Caki2 (cell line): ENCODE measurements around the gene TTLL9. TPM values are rescaled to one million over a fixed set of nuclear protein-coding genes. Genes with fewer than 3 reads are reported as not detected.
A peak's percentile ranks its signal among the peaks of the same experiment; 100 is the strongest.

Source experiments
- DNase-seq: peaks from one replicate; pipeline ENCODE4 v3.0.0-alpha.2; 2015; ENCODE audit warnings: low read depth
- in situ Hi-C: cut with HindIII; loops from 2 replicates; pipeline ENCODE4 v1.10.0; 2016; ENCODE audit warnings: low sequenced_read_pairs, low pct_unique_long_range_greater_than_20kb, mixed read lengths
- total RNA-seq: library from RNA; depleted of rRNA; stranded (reverse); fragments of >200 nt; shearing (Covaris generic); gene quantifications from 2 replicates; pipeline ENCODE4 v1.2.3, GENCODE V29; 2014; ENCODE audit warnings: low replicate concordance

TTLL9 gene
- total RNA-seq, 1 experiment from 2014 or later: 0.20 TPM

DNA sequence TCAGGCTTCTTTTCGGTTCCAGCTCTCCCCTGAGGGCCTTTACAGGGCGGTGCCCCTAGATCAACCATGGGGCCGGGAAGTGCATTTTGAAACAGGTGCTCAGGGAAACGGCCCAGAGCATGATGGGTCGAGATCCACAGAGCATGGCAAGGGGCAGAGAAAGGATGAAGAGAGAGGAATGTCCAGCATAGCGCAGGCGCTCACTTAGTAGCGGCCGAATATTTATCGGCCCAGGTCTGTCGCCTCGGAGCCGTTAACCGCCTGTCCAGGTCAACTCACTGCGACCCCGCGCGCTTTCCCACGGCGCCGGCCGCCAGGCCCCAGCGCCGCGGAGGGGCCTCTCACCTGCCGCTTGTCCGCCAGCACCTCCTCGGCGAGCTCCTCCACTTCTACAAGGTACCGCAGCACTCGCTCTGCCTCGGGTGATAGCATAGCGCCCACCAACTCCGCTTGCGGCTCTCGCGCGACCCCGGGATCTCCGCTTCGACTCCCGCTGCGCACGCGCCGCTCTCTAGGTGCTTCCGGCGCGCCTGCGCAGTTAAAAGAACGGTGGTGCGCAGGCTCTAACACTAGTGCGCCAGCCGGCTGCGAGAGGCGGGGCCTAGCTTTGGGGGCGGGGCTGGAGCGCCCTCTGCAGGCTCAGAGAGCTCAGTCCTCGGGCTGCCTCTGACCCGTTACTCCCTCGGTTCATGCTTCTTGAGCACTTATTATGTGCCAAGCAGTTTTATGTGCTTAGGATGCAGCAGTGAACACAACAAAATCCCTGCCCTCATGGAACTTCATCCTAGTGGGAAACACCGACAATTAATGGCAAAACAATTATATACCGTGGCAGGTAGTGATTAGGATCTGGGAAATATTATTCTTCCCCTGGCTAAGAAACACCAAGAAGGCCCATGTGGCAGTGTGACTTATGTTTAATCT lies 81.4 kb downstream of the TTLL9 start, which contains the start of gene PDRG1:
Gene PDRG1, minus strand, starts transcription at position 517 of the 924 bp plus-strand sequence. Its CDS starts 85 bp downstream, at position 432.
- in situ Hi-C loops: no loop called here
- peak; percentile 88 for DNase-seq

DNA sequence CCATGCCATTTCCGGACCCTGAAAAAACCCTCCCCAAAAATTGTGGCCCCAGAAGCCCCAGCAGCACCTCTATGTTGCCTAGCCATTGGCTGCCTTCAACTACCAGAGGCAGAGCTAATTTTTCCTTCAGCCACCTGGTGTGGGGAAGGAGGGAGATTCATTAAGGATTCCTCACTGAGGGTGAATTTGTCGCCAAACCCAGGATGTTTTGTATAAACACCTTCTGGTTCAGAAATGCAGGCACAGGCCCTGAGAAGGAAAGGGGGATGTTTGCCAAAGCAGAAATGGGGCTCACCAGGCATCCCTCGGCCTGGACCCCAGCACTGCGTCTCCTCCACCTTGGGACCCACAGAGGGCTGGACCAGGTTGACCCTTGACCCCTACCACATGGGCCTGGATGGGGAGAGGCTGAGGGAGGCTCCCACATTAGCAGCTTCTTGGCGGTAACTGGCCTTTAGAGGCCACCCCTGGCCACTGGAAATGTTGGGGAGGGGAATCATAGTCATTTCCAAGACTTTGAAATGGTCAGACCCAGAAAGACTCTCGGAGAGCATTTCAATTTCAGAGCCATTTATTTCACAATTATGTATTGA lies 83.2 kb downstream of the TTLL9 start:
- in situ Hi-C loops: no loop called here
- no peak for DNase-seq

DNA sequence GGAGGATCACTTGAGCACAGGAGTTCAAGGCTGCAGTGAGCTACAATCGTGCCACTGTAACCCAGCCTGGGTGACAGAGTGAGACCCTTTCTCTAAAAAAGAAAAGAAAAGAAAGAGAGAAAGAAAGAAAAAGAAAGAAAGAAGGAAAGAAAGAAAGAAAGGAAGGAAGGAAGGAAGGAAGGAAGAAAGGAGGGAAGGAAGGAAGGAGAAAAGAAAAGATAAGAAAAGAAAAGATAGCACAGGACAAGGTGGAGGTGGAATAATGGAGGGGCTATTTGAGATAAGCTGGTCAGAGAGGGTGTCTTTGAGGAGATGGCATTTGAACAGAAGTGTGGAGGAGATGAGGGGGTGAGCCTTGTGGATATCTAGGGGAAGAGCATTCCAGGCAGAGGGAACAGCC lies 84.1 kb downstream of the TTLL9 start:
- no peak for DNase-seq
- in situ Hi-C loops: no loop called here

DNA sequence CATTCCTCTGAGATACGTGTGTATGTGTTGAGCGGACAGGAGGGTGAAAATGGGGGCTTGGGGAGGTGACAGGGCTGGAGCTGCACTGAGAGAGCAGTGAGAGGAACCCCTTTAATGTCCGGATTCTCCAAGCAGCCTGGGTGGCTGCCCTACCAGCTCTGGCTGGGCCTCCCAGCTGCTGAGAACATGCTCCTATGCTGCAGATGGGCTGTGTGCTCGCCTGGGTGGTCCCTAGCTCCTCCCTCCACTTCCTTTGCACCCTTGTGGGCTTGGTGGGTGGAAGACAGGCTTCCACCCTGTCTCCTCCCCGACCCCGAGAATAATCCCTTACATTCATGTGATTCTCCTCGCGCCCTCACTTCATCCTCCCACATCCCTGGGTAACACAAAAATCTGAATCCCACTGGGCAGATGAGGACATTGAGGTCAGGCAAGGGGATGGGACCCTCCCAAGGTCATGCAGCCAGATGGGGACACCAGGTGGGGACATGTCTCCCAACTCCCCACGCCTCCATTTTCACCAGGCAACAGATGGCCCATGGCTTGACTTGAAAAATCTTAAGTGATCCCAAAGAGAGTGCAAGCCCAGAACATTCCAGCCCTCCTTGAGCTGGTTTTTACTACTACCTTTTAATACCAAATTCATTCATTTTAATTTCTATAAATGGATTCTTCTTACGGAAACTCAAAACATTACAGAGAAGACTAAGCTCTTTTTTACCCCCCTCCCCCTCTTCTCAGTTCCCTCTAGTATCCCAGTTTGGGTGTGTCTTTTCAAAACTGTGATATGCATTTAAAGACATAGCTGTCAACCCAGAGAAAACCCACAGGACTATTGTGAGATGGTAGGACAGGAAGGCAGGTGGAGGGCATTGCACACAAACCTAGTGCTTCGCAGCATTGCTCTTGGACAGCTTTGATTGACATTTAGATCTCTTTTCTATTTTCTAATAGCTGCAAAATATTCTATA lies 86.4 kb downstream of the TTLL9 start:
- no peak for DNase-seq
- in situ Hi-C loops: no loop called here

DNA sequence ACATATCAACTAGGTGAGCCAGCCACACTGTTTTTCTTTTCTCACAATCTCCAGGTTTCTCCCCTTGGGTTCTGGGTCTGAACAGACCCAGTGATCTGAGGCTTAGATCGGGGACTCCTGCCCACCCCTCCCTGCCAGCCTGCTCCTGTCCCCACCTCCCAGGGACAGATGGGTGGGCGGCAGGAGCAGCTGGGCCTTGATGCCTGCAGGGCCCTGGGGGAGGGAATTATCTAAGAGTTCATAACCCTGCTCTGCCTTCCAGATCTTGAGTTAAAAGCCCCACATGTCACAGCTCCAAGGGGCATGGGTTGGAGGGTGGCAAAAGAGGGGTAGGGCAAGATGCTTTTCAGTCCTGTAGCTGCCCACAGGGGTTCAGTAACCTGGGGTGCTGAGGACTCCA lies 92.3 kb downstream of the TTLL9 start:
- in situ Hi-C loops: no loop called here
- DNase-seq: no peak

DNA sequence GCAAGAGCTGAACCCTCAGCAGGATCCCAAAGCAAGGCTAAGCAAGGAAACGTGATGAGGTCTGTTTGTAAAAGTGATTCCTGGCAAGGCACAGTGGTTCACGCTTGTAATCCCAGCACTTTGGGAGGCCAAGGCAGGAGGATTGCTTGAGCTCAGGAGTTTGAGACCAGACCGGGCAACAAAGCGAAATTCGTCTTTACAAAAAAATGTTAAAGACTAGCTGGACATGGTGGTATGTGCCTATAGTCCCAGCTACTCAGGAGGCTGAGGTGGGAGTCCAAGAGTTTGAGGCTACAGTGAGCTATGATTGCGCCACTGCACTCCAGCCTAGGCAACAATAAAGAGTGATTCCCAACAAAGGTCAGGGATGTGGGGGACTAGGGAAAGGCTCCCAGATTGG lies 93.5 kb downstream of the TTLL9 start:
- in situ Hi-C loops: no loop called here
- DNase-seq: no peak

DNA sequence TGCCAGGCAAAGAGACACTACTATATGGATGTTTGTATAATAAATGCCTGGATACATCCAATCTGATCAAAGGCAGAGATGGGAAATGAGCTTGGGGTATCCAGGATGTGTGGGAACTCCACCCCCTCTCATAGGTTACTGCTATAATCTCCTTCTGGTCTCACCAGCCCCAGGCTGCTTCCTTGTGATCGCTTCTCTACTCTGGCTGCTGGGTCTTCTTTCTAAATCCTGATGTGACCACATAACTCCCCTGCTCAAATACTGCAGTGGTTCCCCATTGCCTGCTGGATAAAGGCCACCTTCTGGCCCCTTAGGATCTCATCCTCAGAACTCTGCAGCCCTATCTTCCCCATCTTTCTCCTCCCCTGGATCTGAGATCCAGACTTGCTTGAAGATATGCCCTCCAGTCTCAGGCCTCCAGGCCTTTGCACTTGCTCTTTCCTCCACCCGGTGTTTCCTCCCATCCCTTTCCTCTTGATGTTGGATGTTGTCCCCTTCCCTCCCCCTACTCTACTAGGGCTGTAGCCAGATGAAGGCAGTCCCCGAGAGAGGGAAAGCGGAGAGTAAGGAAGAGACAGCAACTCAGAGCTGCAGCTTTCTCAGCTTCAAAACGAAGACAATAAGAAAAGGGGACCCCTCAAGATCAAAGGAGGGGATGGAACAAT lies 96.7 kb downstream of the TTLL9 start:
- in situ Hi-C loops: no loop called here

DNA sequence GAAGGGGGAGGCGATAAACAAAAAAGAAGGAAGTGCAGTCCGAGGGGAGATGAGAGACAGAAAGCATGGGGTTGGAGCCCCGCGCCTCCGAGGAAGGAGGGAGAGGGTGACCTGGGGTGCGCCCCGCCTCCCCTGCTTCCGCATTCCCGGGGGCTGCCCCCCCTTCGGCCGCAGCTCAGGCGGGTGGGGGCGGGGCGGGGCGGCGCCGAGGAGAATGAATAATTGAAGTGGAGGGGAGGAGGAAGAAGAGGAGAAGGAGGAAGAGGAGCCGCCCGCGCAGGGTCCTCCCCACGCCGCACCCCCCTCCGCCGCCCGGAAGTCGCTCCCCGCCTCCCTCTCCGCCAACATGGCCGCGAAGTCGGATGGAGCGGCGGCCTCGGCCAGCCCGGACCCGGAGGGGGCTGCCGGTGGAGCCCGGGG lies 97.4 kb downstream of the TTLL9 start, which contains the start of gene XKR7:
Gene XKR7, plus strand, starts transcription at position 322 of the 420 bp plus-strand sequence. Its CDS starts 25 bp downstream, at position 347.
- DNase-seq: peak; percentile 69
- in situ Hi-C loops: no loop called here

More for the DNA sequence above, 96.7 kb downstream of the TTLL9 start:
- no peak for DNase-seq

DNA sequence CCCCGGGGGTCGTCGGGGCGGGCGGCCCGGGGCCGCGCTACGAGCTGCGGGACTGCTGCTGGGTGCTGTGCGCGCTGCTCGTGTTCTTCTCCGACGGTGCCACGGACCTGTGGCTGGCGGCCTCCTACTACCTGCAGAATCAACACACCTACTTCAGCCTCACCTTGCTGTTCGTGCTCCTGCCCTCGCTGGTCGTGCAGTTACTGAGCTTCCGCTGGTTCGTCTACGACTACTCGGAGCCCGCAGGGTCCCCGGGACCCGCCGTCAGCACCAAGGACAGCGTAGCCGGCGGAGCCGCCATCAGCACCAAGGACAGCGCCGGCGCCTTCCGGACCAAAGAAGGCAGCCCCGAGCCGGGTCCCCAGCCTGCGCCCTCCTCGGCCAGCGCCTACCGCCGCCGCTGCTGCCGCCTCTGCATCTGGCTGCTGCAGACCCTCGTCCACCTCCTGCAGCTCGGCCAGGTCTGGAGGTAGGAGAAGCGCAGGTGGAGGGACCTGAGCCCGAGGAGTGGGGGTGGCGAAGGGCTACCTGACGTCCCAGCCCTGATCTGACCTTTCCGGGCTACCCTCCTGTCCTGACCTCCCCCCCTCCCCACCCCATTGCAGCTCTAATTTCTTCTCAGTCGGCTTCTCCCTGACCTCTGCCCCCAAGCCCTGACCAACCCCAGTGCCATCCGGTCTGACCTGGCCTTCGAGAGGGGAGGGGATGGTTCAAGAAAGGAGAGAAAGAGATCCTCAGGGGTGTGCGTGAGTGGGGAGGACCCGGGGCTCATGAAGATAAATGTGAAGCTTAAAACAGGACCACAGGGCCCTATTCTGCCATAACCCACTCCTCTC lies 98.1 kb downstream of the TTLL9 start:
- in situ Hi-C loops: no loop called here
- peak; percentile 87 for DNase-seq

DNA sequence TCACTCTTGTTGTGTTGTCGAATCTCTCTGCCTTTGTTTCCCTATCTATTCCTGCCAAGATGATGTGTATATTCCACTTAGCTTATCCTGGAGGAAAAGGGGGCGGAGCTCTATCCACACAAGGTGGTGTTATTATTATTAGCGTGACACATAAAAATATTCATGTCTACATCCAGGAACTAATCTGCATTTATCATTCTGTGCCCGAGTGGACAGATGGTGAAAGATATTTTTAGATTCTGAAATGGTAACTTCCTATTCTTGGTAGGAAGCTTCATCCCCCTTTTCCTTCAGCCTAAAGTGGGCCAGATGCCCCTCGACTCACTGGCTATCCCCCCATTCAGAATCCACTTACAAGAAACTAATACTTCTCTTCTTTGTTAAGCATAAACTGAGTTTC lies 99.6 kb downstream of the TTLL9 start:
- no peak for DNase-seq
- in situ Hi-C loops: no loop called here

DNA sequence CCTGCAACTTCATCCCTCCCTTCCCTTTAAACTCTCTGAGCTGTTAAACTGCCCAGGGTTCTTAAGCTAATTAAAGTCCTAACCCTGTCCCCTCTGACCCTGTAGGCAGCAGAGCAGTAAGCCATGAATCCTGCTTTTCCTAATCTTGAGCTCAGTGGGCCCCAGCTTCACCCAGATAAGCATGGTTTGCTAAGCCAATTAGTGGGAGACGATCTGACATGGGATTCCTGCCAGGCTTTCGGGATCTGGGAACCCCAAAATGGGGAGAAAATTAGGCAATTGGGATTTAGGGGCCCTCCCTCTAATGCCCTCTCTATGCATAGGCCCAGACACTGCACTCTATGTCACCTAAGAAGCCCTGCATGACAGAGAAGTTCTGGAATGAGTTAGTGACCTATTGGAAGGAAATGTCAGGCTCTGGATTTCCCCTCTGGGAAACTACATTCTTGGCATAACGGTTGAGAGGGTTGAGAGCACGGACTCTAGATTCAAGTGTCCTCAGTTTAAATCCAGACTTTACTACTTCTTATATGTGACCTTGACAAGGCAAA lies 102.1 kb downstream of the TTLL9 start:
- peak; percentile 97 for DNase-seq

DNA sequence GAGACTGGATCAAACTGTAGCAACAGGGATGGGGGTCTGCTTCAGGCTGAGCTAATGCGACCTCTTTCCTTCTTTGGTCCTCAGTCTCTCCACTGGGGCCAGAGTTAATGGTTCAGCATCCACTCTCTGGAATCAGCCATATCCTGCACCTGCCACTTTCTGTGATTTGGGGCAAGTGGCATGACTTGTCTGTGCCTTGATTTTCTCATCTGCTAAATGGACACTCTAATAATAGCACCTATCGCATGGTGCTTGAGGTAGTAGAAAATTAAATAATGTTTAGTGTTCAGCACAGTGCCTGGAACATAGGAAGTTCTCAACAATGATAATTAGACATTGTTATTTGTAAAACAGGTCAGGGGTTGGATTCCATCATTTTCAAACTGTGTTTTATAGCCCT lies 103.9 kb downstream of the TTLL9 start:
- DNase-seq: no peak
- in situ Hi-C loops: no loop called here

More for the DNA sequence above, 102.1 kb downstream of the TTLL9 start:
- in situ Hi-C loops: no loop called here

DNA sequence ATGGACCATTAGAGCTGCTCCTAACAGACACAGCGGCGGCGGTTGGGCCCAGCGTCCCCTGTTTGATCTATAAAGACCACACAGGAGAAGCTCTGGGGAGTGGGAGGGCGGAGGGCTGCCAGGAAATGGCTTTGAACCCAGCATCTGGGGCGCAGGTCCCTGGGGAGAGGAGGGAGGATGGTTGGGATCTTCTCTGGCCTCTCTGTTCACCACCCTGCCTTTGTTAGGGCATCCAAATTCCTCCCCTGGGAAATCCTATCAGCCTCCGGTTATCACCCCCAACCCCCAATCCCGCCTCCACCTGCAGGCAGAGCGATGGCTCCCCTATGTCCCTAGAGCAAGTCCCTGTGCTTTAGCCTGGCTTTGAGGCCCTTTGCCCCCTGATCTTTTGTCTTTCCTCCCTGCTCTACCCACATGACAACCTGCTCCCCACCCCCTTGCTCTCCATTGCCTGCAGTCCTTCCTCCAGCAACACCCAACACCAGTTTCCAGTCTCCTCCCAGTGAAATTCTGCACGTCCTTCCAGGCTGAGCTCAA lies 104.6 kb downstream of the TTLL9 start:
- in situ Hi-C loops: no loop called here

DNA sequence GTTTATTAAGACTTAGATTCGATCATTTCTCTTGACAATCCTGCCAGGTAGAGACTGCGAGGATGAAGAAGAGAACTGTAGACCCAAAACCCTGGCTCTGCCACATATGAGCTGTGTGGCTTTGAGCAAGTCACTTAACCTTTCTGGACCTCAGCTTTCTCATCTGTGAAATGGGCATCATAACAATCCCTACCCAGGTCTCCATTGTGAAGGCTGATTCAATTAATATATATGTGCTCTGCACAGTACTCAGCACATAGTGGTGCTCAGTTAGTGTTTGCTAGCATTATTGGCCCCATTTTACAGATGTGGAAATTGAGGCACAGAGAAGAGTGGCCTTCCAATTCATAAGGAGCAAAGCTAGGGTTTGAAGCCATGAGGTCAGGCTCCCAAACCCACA lies 105.4 kb downstream of the TTLL9 start:
- DNase-seq: no peak
- in situ Hi-C loops: no loop called here

More for the DNA sequence above, 104.6 kb downstream of the TTLL9 start:
- DNase-seq: peak; percentile 77

DNA sequence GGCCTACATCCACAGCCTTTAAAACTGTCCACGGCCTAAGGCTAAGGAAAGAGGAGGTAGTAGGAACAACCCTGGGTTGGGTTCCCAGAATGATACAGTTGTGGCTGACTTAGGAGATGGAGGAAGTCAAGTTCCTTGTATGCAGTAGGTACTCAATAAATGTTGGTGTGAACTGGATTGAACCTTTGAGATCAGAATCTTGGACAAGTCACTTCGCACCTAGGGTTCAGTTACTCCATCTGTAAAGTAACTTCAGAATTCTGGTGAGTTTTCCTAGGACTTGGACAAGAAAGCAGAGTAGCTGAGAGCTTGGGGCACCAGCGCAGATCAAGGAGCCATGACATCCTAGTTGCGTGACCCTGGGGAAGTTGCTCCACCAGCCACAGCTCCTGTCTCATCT lies 106.6 kb downstream of the TTLL9 start:
- in situ Hi-C loops: no loop called here
- DNase-seq: no peak

DNA sequence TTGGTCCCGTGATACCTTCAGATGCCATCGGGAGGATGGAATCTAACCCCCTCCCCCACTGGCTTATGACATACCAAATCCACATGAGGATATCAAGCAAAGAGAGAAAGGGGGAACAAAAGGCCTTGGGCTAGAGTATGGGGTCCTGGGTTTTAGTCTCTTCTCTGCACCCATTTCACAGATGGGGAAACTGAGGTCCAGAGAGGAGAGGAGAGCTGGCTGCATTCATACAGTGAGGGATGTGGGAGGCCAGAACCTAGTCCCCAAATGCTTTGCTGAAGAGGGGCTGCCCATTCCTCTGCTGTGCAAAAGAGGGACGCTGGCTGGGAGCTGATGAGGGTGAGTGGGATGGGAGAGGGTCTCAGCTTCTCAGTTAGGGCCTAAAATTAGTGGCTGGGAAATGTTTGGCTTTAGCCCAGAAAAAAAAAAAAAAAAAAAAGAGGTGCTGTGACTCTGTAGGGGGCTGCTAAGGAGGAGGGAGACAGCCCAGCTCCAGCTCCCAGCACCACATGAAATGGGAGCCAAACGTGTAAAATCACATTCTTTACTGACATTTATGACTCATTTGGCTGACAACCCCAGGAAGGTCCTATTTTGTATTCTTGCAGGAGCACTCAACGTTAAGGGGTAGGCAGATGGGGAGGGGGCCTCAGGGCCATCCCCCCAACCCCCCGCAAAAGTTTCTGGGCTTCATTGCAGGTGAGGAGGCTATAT lies 109.4 kb downstream of the TTLL9 start:
- in situ Hi-C loops: no loop called here
- DNase-seq: no peak
